NOMO-1 treated with dmso at 0.1 percent for 144 hours (cell line): ENCODE measurements around the gene TPCN2.
"Not testable (repeated sequence)": the region's sequence is repeated elsewhere in the genome, so short reads cannot be mapped to it uniquely, and the experiment has no call there.

Experiments
- DNase-seq: peaks from one replicate; lab custom pipeline; 2025; ENCODE audit not compliant: unreplicated experiment; lab: John Stamatoyannopoulos, UW

Gene TPCN2

DNA sequence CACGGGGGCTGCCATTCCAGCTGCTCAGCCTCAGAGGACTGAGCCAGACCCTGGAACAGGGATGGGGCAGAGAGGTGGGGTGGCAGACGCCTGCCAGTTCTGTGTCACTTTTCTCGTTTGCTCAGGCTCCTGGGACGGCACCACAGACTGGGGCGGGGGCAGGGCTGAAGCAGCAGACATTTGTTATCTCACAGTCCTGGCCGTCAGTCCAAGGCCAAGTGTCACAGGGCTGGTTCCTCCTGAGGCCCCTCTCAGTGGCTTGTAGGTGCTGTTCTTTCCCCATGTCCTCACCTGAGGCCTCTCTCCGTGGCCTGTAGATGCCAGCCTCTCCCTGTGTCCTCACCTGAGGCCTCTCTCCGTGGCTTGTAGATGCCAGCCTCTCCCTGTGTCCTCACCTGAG is 24.7 kb downstream of the TPCN2 start:
- DNase-seq = no peak

- DNase-seq = no peak
Measured at GRCh38 chr11:69074375-69075140, 25.8 kb downstream of the TPCN2 start.

GRCh38 chr11:69075421-69076128 is 26.8 kb downstream of the TPCN2 start:
- DNase-seq = no peak

- no peak for DNase-seq
Measured at GRCh38 chr11:69076129-69076791, 27.5 kb downstream of the TPCN2 start.

- not testable (repeated sequence) for DNase-seq
Measured at GRCh38 chr11:69076977-69077376, 28.2 kb downstream of the TPCN2 start.

DNA sequence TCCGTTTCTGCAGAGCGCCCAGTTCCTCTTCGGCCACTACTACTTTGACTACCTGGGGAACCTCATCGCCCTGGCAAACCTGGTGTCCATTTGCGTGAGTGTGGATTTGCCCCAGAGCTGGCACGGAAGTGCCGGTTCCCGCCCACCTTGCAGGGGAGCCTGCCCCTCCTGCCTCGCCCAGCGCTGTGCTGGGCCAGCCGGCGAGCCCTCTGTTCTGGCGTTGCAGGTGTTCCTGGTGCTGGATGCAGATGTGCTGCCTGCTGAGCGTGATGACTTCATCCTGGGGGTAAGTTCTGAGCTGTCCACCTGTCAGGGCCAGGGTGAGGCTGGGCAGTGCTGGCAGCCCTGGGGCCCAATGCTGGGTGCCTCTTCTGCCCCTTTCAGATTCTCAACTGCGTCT is 29.8 kb downstream of the TPCN2 start:
- no peak for DNase-seq

DNA sequence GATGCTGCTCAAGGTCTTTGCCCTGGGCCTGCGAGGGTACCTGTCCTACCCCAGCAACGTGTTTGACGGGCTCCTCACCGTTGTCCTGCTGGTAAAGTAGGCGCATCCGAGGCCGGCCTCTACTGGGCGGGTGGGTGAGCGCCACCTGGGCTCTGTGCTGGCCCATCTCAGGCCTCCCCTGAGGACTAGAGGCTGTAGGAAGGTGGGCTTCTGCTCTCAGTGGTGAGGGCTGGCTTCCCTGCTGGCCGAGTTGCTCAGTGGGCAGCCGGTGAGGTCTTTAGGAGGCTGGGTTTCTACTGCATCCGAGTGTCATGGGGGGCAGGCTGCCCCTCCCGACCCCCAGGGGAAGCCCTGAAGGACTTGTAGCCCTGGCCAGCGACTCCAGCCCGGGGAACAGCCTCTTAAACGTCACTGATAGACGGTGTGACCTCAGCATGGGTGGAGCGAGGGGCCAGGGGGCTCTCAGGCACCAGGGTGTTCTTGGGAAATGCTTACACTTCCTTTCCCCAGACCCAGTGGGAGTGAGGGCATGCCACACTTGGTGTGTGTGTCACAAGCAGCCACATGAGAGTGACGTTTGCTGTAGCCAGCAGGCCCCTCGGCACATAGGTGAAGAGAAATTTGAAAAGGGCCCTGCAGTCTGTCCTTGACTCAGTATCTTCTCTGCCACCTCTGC is 30.3 kb downstream of the TPCN2 start:
- DNase-seq = no peak

DNA sequence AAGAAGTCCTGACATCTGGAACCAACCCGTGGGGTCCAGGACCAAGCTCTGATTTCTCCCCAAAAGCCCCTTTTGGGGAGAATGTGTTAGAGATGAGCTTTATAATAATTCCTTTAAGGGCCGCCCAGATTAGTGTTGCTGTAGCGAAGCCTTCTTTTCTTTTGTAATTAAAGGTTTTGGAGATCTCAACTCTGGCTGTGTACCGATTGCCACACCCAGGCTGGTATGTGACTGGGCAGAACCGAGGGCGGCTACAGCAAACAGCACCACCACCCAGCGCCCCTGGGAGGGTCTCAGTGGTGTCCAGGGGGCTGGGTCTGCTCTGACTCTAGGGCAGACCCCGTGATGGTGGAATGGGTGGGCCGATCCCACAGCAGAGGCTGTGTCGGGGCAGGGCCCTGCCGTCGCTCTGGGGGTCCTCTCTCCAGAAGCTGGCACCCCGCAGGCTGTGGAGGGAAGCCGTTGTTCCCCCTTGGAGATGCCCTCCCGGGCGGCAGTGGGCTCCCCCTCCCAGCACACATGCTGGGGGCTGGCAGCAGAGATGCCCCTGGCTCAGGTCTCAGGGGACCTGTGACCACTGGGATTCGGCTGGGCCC is 31.0 kb downstream of the TPCN2 start:
- no peak for DNase-seq

DNA sequence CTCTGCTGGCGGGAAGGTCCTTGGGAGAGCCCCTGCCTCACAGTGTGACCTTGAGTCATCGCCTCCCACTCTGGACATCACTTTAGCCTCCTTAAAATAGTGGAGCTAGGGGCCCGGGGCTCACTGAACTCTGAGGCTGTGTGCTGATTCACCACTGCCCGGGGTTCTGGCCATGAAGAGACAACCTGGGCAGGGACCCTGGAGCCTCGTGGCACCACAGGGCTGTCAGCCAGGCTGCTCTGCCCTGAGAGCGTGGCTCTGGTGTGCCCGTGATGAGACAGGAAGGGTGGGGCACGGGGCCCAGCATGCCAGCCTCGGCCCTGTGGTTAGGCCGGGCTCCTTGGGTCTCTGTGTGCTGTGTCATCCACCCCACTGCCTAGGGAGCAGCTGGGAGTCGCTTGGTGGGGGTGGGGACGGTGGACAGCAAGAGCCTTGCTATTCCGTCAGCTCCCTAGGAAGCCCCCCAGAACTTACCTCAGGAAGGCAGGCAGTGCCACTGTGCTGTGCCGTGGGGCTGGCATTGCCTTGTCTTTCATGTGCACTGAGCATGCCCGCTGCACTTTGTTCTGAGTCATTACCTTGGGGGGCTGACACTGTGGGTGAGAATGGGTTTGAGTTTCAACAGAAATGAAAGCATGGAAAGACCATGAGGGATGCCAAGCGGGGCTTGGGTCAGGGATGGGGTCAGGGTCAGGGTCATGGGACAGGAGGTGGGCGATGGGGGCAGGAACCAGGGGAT is 31.7 kb downstream of the TPCN2 start:
- DNase-seq = no peak

DNA sequence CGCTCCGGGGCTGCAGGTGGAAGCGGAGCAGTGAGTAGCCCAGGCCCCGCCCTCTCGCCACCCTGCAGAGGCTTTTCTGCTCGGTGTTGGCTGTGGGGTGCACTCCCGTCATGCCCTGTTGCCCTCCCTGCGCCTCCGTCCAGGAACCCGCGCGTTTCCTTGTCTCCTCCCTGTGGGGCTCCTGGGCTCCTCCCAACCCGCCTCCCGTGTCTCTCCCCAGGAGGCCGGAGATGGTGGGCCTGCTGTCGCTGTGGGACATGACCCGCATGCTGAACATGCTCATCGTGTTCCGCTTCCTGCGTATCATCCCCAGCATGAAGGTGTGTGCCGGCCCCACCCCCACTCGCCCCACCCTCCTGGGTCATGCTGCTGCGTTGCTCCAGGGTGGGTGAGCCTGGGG is 32.4 kb downstream of the TPCN2 start:
- no peak for DNase-seq

DNA sequence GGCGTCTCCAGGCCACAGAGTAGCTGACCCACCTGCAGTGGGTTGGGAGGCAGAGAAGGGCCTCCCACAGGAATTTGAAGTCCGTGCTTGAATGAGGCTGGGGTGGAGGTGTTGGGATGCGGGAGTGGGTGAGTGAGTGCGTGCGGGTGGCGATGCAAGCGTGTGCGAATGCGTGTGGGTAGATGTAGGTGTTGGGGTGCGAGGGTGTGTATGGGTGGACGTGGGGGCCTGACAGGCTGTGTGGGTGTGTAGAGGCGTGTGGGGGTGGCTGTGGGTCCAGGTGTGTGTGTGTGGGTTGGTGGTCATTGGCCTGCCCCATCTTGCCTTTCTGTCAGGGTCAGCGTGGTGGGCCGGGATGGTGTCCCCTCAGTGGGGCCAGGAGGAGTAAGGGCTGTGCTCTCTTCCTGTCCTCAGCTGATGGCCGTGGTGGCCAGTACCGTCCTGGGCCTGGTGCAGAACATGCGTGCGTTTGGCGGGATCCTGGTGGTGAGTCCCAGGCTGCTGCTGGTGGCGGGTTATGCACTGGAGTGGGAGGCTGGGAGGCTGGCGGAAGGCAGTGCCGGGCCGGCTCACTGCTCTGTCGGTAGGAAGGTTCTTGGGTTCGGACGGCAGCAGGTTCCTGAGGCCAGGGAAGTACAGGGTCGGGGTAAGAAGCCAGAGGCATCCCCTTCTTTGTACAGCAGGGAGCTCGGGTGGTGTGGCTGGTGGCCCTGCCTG is 35.0 kb downstream of the TPCN2 start:
- DNase-seq = no peak

DNA sequence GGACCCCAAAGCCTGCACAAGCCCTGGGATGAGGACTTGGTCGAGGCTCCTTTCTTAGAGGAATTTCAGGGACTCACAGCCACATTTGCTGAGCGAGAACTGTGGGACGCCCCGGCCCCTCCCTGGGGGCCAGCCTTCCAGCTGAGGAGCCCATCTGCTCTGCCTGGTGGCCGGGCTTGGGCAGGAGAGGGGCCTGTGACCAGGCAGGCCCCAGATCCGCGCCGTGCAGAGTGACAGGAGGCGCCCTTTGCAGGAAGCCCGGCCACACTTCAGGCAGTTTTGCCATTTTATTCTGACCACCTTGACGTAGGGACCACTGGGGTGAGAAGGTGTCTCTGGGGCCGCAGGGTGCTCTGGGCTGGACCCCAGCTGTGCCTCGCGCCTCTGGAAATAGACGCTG is 35.6 kb downstream of the TPCN2 start:
- DNase-seq = no peak

- no peak for DNase-seq
Measured at GRCh38 chr11:69085490-69086095, 36.9 kb downstream of the TPCN2 start.

GRCh38 chr11:69086152-69087132 is 37.7 kb downstream of the TPCN2 start:
- no peak for DNase-seq

GRCh38 chr11:69087133-69087524 is 38.4 kb downstream of the TPCN2 start:
- no peak for DNase-seq

DNA sequence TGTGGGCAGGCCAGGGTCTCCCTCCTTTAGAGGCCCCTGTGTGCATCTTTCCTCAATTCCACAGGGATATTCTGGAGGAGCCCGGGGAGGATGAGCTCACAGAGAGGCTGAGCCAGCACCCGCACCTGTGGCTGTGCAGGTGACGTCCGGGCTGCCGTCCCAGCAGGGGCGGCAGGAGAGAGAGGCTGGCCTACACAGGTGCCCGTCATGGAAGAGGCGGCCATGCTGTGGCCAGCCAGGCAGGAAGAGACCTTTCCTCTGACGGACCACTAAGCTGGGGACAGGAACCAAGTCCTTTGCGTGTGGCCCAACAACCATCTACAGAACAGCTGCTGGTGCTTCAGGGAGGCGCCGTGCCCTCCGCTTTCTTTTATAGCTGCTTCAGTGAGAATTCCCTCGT is 39.1 kb downstream of the TPCN2 start:
- DNase-seq = no peak

GRCh38 chr11:69088676-69089146 is 40.0 kb downstream of the TPCN2 start:
- DNase-seq = peak; percentile 22

DNA sequence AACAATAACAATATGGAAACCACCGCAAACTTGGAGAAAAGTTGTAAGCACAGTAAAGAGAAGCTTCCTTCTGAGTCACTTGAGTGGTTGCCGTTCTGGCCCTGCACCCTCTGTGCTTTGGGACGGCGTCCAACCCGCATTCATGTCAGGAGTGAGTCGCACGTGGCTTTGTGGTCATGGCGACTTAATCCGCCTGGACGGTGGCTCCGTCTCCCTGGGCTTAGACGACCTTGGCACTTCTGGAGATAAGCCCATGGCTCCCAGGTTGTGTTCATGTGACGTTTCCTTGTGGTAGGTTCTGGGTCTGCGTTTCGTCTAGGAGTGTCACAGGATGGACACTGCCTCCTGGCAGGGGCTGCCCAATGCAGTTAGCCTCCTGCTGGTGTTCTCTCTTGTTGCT is 40.5 kb downstream of the TPCN2 start:
- no peak for DNase-seq
